Measurements from ENCODE around the gene GCNT1.
"Not testable (repeated sequence)": the region's sequence is repeated elsewhere in the genome, so short reads cannot be mapped to it uniquely, and the experiment has no call there.

Gene GCNT1

GRCh38 chr9:76490249-76490990 is 31.4 kb downstream of the GCNT1 start:
- DNase-seq (ENCODE audit: low read depth) = no peak

GRCh38 chr9:76491056-76491455 is 32.1 kb downstream of the GCNT1 start:
- not testable (repeated sequence) for DNase-seq (ENCODE audit: low read depth)

- not testable (repeated sequence) for DNase-seq (ENCODE audit: low read depth)
These were observed 34.5 kb downstream of the GCNT1 start for GRCh38 chr9:76493496-76493895.

- no peak for DNase-seq (ENCODE audit: low read depth)
These were observed 41.1 kb downstream of the GCNT1 start for GRCh38 chr9:76500061-76500460.

GRCh38 chr9:76502746-76503145 is 43.8 kb downstream of the GCNT1 start:
- no peak for DNase-seq (ENCODE audit: low read depth)

- DNase-seq (ENCODE audit: low read depth) = no peak
These were observed 51.1 kb downstream of the GCNT1 start for GRCh38 chr9:76510041-76510440.

- no peak for DNase-seq (ENCODE audit: low read depth)
These were observed 51.5 kb downstream of the GCNT1 start for GRCh38 chr9:76510446-76510845.

- DNase-seq (ENCODE audit: low read depth) = no peak
These were observed 53.8 kb downstream of the GCNT1 start for GRCh38 chr9:76512826-76513225.

- DNase-seq (ENCODE audit: low read depth) = no peak
These were observed 57.4 kb downstream of the GCNT1 start for GRCh38 chr9:76516350-76516749.

- DNase-seq (ENCODE audit: low read depth) = no peak
These were observed 57.9 kb downstream of the GCNT1 start for GRCh38 chr9:76516871-76517270.

- DNase-seq (ENCODE audit: low read depth) = no peak
These were observed 60.3 kb downstream of the GCNT1 start for GRCh38 chr9:76519075-76519835.

- DNase-seq (ENCODE audit: low read depth) = no peak
These were observed 62.3 kb downstream of the GCNT1 start for GRCh38 chr9:76521244-76521681.

GRCh38 chr9:76521906-76522305 is 62.9 kb downstream of the GCNT1 start:
- no peak for DNase-seq (ENCODE audit: low read depth)

GRCh38 chr9:76523617-76524200 is 64.7 kb downstream of the GCNT1 start:
- not testable (repeated sequence) for DNase-seq (ENCODE audit: low read depth)

- DNase-seq (ENCODE audit: low read depth) = no peak
These were observed 66.2 kb downstream of the GCNT1 start for GRCh38 chr9:76525196-76525595.

- DNase-seq (ENCODE audit: low read depth) = no peak
These were observed 67.0 kb downstream of the GCNT1 start for GRCh38 chr9:76526026-76526425.

GRCh38 chr9:76528056-76528455 is 69.1 kb downstream of the GCNT1 start:
- no peak for DNase-seq (ENCODE audit: low read depth)

GRCh38 chr9:76528642-76529190 is 69.7 kb downstream of the GCNT1 start:
- no peak for DNase-seq (ENCODE audit: low read depth)

GRCh38 chr9:76529653-76530052 is 70.7 kb downstream of the GCNT1 start:
- DNase-seq (ENCODE audit: low read depth) = no peak

- DNase-seq (ENCODE audit: low read depth) = no peak
These were observed 71.6 kb downstream of the GCNT1 start for GRCh38 chr9:76530458-76531110.

- no peak for DNase-seq (ENCODE audit: low read depth)
These were observed 72.3 kb downstream of the GCNT1 start for GRCh38 chr9:76531231-76531780.

GRCh38 chr9:76532877-76533276 is 73.9 kb downstream of the GCNT1 start:
- not testable (repeated sequence) for DNase-seq (ENCODE audit: low read depth)
